Fibroblast of the aortic adventitia (primary cell): ENCODE data around the gene SLAIN2. TPM values are rescaled to one million over a fixed set of nuclear protein-coding genes. Genes with fewer than 3 reads are reported as not detected.

Experiments used
- DNase-seq: peaks from one replicate; pipeline ENCODE4 v3.0.0-alpha.2; 2010; ENCODE audit warnings: low read depth
- H3K4me3 ChIP-seq: 2 replicates; pipeline ENCODE4 v1.5.1; 2011; ENCODE audit warnings: low read depth, mild to moderate bottlenecking, control low read depth, low read length, moderate library complexity
- CTCF ChIP-seq: IDR thresholded peaks from 2 replicates; pipeline ENCODE4 v1.5.1; 2011; ENCODE audit warnings: mild to moderate bottlenecking, low read length, control low read depth, inconsistent platforms; ENCODE audit not compliant: insufficient read depth
- total RNA-seq: library from RNA; depleted of rRNA; stranded (reverse); fragments of >200 nt; gene quantifications from 2 replicates; pipeline ENCODE4 v1.2.3, GENCODE V29; 2012; ENCODE audit warnings: low replicate concordance

Gene SLAIN2
- total RNA-seq, 1 donor = 93.5 TPM

- no peak overlapping the region for H3K4me3 ChIP-seq
- no peak for DNase-seq
- no peak for TF ChIP-seq CTCF
These were observed 19.3 kb upstream of the SLAIN2 start for GRCh38 chr4:48322063-48322462.

GRCh38 chr4:48324281-48324680 is 17.0 kb upstream of the SLAIN2 start:
- TF ChIP-seq CTCF = no peak
- no peak for DNase-seq
- H3K4me3 ChIP-seq = no peak overlapping the region

- DNase-seq = no peak
- no peak for TF ChIP-seq CTCF
- no peak overlapping the region for H3K4me3 ChIP-seq
These were observed 12.1 kb upstream of the SLAIN2 start for GRCh38 chr4:48329193-48329592.

- TF ChIP-seq CTCF = no peak
- no peak overlapping the region for H3K4me3 ChIP-seq
- DNase-seq = peak; percentile 92
These were observed 11.4 kb upstream of the SLAIN2 start for GRCh38 chr4:48329976-48330375.

GRCh38 chr4:48331577-48332330 is 9.6 kb upstream of the SLAIN2 start:
- no peak overlapping the region for H3K4me3 ChIP-seq
- DNase-seq = peak; percentile 48
- TF ChIP-seq CTCF = no peak

GRCh38 chr4:48332661-48333060 is 8.7 kb upstream of the SLAIN2 start:
- no peak for TF ChIP-seq CTCF
- DNase-seq = no peak
- H3K4me3 ChIP-seq = no peak overlapping the region

- no peak for DNase-seq
- H3K4me3 ChIP-seq = no peak overlapping the region
- no peak for TF ChIP-seq CTCF
These were observed 7.7 kb upstream of the SLAIN2 start for GRCh38 chr4:48333587-48333986.
